Activated B cell treated with CpG ODN at 0.5 μM for 24 hours (primary cell): ENCODE measurements around the gene PNO1. TPM values are rescaled to one million over a fixed set of nuclear protein-coding genes. Genes with fewer than 3 reads are reported as not detected.

Source experiments
- ATAC-seq: fragments of 200-7000 bp; cut with Tn5 transposase; one replicate; pipeline ENCODE4 v1.10.0; 2021; ENCODE audit warnings: low read depth, mild to moderate bottlenecking, moderate library complexity
- CTCF ChIA-PET: fragments of 350-600 bp; sonication (Branson Sonifier 250); formaldehyde crosslinking; loops from one replicate; lab custom pipeline; 2021; ENCODE audit warnings: antibody characterized with exemption; lab: Charles Lee
- POLR2A ChIA-PET: fragments of 350-600 bp; sonication (Branson Sonifier 250); formaldehyde crosslinking; loops from one replicate; lab custom pipeline; 2021; ENCODE audit warnings: antibody characterized with exemption; lab: Charles Lee
- DNase-seq: peaks from one replicate; pipeline ENCODE4 v3.0.0; 2022
- H3K27ac Mint-ChIP-seq: one replicate; pipeline ENCODE4 v1.8.0; 2020; ENCODE audit warnings: mixed read lengths
- H3K27me3 Mint-ChIP-seq: one replicate; pipeline ENCODE4 v1.8.0; 2021; ENCODE audit warnings: mixed read lengths
- H3K36me3 Mint-ChIP-seq: one replicate; pipeline ENCODE4 v1.8.0; 2021; ENCODE audit warnings: low read depth, mixed read lengths
- H3K4me1 Mint-ChIP-seq: one replicate; pipeline ENCODE4 v1.8.0; 2021; ENCODE audit warnings: mixed read lengths
- H3K4me3 Mint-ChIP-seq: one replicate; pipeline ENCODE4 v1.8.0; 2020; ENCODE audit warnings: mild to moderate bottlenecking, mixed read lengths
- H3K9me3 Mint-ChIP-seq: one replicate; pipeline ENCODE4 v1.8.0; 2020; ENCODE audit warnings: mixed read lengths
- intact Hi-C: fragments of 100-400 bp; cut with micrococcal nuclease; formaldehyde crosslinking; loops from one replicate; pipeline ENCODE4 v1.15.1; 2024
- total RNA-seq: library from RNA; stranded (reverse); gene quantifications from 2 replicates; pipeline ENCODE4 v1.2.3, GENCODE V29; 2022
- TF ChIP-seq, protein P1 (sequence below): fragments of 200-600 bp; IDR thresholded peaks from one replicate; pipeline ENCODE4 v1.8.0; 2022; ENCODE audit warnings: antibody characterized with exemption, mild to moderate bottlenecking

PNO1 gene
- total RNA-seq, 1 donor from 2014 or later = 24.9 TPM

DNA sequence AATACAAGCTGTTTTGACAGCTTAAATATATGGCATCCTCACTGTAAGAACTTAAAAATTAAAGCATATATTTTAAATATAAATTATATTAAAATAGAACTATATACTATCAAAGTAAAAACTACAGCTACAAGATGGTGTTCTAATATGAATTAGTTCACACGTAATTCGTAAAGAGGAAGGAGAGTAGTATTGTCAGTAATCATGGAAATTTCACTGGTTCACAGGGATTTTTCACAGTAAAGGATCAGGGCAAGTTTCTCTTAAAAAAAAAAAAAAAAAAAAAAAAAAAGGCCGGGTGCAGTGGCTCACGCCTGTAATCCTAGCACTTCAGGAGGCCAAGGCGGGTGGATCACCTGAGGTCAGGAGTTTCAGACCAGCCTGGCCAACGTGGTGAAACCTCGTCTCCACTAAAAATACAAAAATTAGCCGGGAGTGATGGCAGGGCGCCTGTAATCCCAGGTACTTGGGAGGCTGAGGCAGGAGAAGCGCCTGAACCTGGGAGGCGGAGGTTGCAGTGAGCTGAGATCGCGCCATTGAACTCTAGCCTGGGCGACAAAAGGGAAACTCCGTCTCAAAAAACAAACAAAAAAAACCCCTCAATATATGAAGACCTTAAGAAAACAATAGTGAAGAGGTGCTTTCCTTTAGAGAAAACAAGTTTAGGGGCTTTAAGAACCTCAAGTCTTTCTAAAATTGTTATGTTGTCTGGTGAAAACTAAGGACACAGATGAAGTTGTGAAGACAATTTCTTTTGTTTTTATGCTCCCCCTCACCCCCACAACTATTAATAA is 32.5 kb downstream of the PNO1 start:
- Mint-ChIP-seq H3K9me3 (no peaks in the 10 kb centered on the region), H3K4me1 (peaks cover 45% of the 10 kb centered on the region), H3K27me3 (no peaks in the 10 kb centered on the region), H3K27ac (no peak overlapping the region), H3K36me3 (peaks cover 28% of the 10 kb centered on the region), H3K4me3 (no peak overlapping the region)
- TF ChIP-seq, protein P1, sequence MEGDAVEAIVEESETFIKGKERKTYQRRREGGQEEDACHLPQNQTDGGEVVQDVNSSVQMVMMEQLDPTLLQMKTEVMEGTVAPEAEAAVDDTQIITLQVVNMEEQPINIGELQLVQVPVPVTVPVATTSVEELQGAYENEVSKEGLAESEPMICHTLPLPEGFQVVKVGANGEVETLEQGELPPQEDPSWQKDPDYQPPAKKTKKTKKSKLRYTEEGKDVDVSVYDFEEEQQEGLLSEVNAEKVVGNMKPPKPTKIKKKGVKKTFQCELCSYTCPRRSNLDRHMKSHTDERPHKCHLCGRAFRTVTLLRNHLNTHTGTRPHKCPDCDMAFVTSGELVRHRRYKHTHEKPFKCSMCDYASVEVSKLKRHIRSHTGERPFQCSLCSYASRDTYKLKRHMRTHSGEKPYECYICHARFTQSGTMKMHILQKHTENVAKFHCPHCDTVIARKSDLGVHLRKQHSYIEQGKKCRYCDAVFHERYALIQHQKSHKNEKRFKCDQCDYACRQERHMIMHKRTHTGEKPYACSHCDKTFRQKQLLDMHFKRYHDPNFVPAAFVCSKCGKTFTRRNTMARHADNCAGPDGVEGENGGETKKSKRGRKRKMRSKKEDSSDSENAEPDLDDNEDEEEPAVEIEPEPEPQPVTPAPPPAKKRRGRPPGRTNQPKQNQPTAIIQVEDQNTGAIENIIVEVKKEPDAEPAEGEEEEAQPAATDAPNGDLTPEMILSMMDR = no peak
- ATAC-seq (no peak), DNase-seq (no peak)
- intact Hi-C loops = no loop called here
- ChIA-PET POLR2A (interaction anchor here (0.6 to 1.7 kb wide), 5 partner anchors 8 to 666 kb away, joined by 4 to 8 read pairs (median 5); no protein-coding TSS in a partner anchor), CTCF (interaction anchor here (0.8 to 1.4 kb wide), 2 partner anchors 94 to 168 kb away, joined by 4 to 5 read pairs; no protein-coding TSS in a partner anchor)

DNA sequence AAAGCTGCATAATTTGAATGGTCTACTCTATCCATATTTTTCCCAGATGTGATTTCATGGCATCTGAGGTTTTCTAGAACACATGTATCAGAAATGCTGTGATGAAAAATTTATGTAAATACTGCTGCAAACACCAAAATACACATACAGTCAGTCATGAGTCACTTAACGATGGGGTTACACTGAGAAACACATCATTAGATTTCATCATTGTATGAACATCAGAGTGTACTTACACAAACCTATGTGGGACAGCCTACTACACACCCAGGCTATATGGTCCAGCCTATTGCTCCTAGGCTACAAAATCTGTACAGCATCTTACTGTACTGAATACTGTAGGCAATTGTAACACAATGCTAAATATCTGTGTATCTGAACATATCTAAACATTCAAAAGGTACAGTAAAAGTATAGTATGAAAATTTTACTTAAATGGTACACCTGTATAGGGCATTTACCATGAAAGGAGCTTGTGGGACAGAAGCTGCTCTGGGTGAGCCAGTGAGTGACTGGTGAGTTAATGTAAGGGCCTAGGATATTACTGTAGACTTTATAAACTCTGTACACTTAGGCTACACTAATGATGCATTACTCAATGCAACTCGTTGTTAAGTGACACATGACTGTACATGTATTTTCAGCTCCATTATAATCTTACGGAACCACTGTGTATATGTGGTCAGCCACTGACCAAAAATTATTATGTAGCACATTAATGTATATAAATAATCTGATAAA is 33.5 kb downstream of the PNO1 start:
- POLR2A ChIA-PET = interaction anchor here (0.6 kb wide), 1 partner anchor 16 kb away, joined by 5 read pairs; no protein-coding TSS in a partner anchor
- Mint-ChIP-seq H3K36me3 (peaks cover 20% of the 10 kb centered on the region), H3K27ac (no peak overlapping the region), H3K9me3 (no peaks in the 10 kb centered on the region), H3K27me3 (no peaks in the 10 kb centered on the region), H3K4me3 (no peak overlapping the region), H3K4me1 (peaks cover 49% of the 10 kb centered on the region)
- no peak for DNase-seq
- intact Hi-C loops = no loop called here
- TF ChIP-seq, protein P1 = no peak
- ATAC-seq = no peak
- CTCF ChIA-PET = interaction anchor here (1.8 kb wide), 1 partner anchor 34 kb away, joined by 5 read pairs; no protein-coding TSS in a partner anchor

GRCh38 chr2:68193144-68193543 is 35.5 kb downstream of the PNO1 start:
- intact Hi-C loops = no loop called here
- ATAC-seq (no peak), DNase-seq (no peak)
- no peaks in the 10 kb centered on the region for H3K27me3 Mint-ChIP-seq
- ChIA-PET CTCF (interaction anchor here (1.8 to 7.2 kb wide), 2 partner anchors 57 to 90 kb away, joined by 4 to 66 read pairs; no protein-coding TSS in a partner anchor), POLR2A (no interaction called here)
- no peak overlapping the region for H3K4me3 Mint-ChIP-seq
- H3K9me3 Mint-ChIP-seq = no peaks in the 10 kb centered on the region
- TF ChIP-seq, protein P1 = no peak
- H3K4me1 Mint-ChIP-seq = peaks cover 55% of the 10 kb centered on the region
- H3K27ac Mint-ChIP-seq = no peak overlapping the region
- peaks cover 3% of the 10 kb centered on the region for H3K36me3 Mint-ChIP-seq

DNA sequence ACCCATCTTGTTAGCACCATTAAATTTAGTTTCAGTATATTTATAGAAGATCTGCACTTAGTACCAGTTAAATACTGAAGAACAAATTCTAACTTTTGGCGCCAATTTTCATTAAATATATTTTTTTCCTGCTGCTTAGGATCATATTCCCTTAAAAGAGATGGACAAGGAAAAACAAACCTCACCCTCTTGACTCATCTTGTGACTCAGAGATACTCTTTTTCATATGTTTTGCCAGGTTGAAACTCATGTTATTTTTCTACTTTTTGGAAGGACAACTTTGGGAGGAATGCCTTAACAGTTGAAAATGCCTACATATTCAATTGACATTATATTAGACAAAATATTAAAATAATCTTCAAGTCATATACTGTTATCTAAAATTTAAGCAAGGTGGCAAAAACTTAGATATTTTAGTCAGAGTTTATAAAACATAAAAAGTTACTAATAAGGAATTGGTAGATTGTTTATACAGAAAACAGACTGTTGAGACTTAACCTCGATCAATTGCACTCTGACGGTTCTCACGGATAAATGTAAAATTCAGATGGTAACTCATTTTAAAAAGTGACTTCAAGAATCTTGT is 36.2 kb downstream of the PNO1 start:
- CTCF ChIA-PET = interaction anchor here (0.8 to 7.2 kb wide), 4 partner anchors 57 to 126 kb away, joined by 3 to 66 read pairs (median 18); partner anchors contain the start of gene CNRIP1
- no peak for DNase-seq
- no peak overlapping the region for H3K4me3 Mint-ChIP-seq
- TF ChIP-seq, protein P1 = no peak
- no peaks in the 10 kb centered on the region for H3K27me3 Mint-ChIP-seq
- POLR2A ChIA-PET = no interaction called here
- no peak for ATAC-seq
- peaks cover 3% of the 10 kb centered on the region for H3K36me3 Mint-ChIP-seq
- intact Hi-C loops = no loop called here
- H3K27ac Mint-ChIP-seq = no peak overlapping the region
- H3K4me1 Mint-ChIP-seq = peaks cover 53% of the 10 kb centered on the region
- no peaks in the 10 kb centered on the region for H3K9me3 Mint-ChIP-seq
